GM13977 (cell line): ENCODE results near the gene TMEM218.
A peak's percentile ranks its signal among the peaks of the same experiment; 100 is the strongest.

Source experiments
- DNase-seq: peaks from one replicate; pipeline ENCODE4 v3.0.0; 2012; ENCODE audit warnings: low spot score
- CTCF ChIP-seq: IDR thresholded peaks from 2 replicates; pipeline ENCODE4 v1.5.1; 2012; ENCODE audit warnings: mild to moderate bottlenecking, control low read depth; ENCODE audit not compliant: insufficient read depth; ENCODE audit errors: extremely low read depth, missing control alignments
- in situ Hi-C: fragments of 300-500 bp; cut with MboI; formaldehyde crosslinking; loops from one replicate; pipeline ENCODE4 v1.12.0; 2022; ENCODE audit warnings: low sequenced_read_pairs, low pct_unique_long_range_greater_than_20kb, mixed read lengths, inconsistent platforms; ENCODE audit not compliant: unreplicated experiment

Gene TMEM218

GRCh38 chr11:125088576-125089455, 22.6 kb downstream of the TMEM218 start:
- no peak for DNase-seq
- in situ Hi-C loops: no loop called here
- TF ChIP-seq CTCF: no peak

- DNase-seq: no peak
- in situ Hi-C loops: no loop called here
- no peak for TF ChIP-seq CTCF
Measured at GRCh38 chr11:125088123-125088522, 23.3 kb downstream of the TMEM218 start.

- in situ Hi-C loops: no loop called here
- TF ChIP-seq CTCF: no peak
- DNase-seq: no peak
Measured at GRCh38 chr11:125086633-125087296, 24.7 kb downstream of the TMEM218 start.

- in situ Hi-C loops: no loop called here
- DNase-seq: no peak
- TF ChIP-seq CTCF: peak; percentile 13
Measured at GRCh38 chr11:125085301-125086081, 25.9 kb downstream of the TMEM218 start.

GRCh38 chr11:125084761-125085231, 26.6 kb downstream of the TMEM218 start:
- DNase-seq: no peak
- in situ Hi-C loops: no loop called here
- TF ChIP-seq CTCF: no peak

- in situ Hi-C loops: no loop called here
- TF ChIP-seq CTCF: no peak
- no peak for DNase-seq
Measured at GRCh38 chr11:125084057-125084416, 27.4 kb downstream of the TMEM218 start.
